Measurements from ENCODE around the gene SEMA6B. TPM values are rescaled to one million over a fixed set of nuclear protein-coding genes. Genes with fewer than 3 reads are reported as not detected.

Gene SEMA6B
- total and polyA plus RNA-seq, 2 experiments from 2014 or later: 0.50 to 3.2 TPM

DNA sequence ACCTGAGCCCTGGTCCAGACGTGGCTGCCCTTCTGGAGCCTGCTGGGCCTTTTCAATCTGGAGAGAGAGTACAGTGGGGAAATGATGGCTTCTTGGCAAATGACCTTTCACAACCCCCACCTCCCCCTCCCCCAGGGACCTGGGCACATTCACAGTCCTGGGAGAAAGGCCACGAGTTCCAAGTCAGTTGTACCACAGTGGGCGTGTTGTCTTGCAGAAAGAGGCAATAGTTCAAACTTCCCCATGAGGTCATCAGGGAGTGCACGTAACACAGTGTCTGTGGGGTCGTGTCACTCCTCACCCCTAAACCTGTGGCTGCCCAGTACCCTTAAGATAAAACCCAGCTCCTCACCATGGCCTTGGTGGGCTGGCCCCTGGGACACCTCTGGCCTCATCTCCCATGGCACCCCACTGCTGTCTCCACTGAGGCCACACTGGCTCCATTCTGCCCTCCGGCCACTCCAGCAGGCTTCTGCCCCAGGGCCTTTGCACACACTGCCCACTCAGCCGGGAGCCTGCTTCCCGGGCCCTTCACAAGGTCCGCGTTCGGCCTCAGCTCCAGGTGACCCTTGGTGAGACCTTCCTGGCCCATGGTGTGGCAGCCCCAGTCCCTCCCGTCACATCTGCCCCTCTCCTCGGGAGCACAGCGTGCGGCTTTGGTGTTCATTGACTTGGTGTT lies 54.5 kb downstream of the SEMA6B start:
- no peaks in the 10 kb centered on the region for H4K20me1 ChIP-seq (ENCODE audit: insufficient read depth, poor library complexity, severe bottlenecking)
- no peaks in the 10 kb centered on the region for H3K79me2 ChIP-seq
- no peaks in the 10 kb centered on the region for H3K9me3 ChIP-seq (ENCODE audit: low read depth)
- TF ChIP-seq, protein P1, sequence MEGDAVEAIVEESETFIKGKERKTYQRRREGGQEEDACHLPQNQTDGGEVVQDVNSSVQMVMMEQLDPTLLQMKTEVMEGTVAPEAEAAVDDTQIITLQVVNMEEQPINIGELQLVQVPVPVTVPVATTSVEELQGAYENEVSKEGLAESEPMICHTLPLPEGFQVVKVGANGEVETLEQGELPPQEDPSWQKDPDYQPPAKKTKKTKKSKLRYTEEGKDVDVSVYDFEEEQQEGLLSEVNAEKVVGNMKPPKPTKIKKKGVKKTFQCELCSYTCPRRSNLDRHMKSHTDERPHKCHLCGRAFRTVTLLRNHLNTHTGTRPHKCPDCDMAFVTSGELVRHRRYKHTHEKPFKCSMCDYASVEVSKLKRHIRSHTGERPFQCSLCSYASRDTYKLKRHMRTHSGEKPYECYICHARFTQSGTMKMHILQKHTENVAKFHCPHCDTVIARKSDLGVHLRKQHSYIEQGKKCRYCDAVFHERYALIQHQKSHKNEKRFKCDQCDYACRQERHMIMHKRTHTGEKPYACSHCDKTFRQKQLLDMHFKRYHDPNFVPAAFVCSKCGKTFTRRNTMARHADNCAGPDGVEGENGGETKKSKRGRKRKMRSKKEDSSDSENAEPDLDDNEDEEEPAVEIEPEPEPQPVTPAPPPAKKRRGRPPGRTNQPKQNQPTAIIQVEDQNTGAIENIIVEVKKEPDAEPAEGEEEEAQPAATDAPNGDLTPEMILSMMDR (IDR thresholded peaks at IDR 0.05; ENCODE audit: poor library complexity): no peak
- TF ChIP-seq EZH2 (IDR thresholded peaks at IDR 0.05; ENCODE audit: borderline replicate concordance) (no peak), EZH2phosphoT487 (IDR thresholded peaks at IDR 0.05; ENCODE audit: low read depth, severe bottlenecking, unreplicated experiment) (no peak)
- WGBS (ENCODE audit: low lambda C conversion rate, missing lambda C conversion rate): 91% methylated on average over 15 of the region's 15 CpGs
- no peak overlapping the region for H3K4me2 ChIP-seq
- H3K4me1 ChIP-seq (ENCODE audit: insufficient read depth): no peaks in the 10 kb centered on the region
- H3K4me3 ChIP-seq: no peak overlapping the region
- H3K9me2 ChIP-seq (replicated peaks; ENCODE audit: insufficient read depth): no peaks in the 10 kb centered on the region
- no peak for DNase-seq (ENCODE audit: low spot score)
- H2AFZ ChIP-seq: no peak overlapping the region
- H3K27me3 ChIP-seq: no peaks in the 10 kb centered on the region
- H3K27ac ChIP-seq: no peak overlapping the region
- no peaks in the 10 kb centered on the region for H3K36me3 ChIP-seq (replicated peaks; ENCODE audit: insufficient read depth, low read depth)

DNA sequence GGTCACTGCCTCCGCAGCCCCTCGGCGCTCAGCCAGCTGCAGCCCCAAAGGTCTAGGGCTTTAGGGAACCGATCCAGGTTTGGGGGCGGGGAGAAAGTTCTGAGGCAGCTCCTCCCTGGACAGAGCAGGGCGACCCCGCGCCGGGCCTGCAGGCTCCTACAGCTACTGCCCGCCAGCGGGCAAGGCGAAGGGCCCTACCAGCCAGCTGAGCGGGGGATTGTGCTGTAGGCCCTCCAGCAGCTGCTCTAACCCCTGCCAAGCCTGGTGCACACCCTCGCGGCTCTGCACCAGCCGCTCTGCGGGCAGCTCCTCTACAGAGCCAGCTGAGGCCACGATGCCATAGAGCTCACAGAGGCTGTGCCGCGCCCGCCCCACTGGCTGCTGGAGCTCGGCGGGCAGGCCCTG lies 55.2 kb downstream of the SEMA6B start:
- no peak for DNase-seq (ENCODE audit: low spot score)
- H3K36me3 ChIP-seq (replicated peaks; ENCODE audit: insufficient read depth, low read depth): no peaks in the 10 kb centered on the region
- H3K9me2 ChIP-seq (replicated peaks; ENCODE audit: insufficient read depth): no peaks in the 10 kb centered on the region
- H3K4me3 ChIP-seq: no peak overlapping the region
- TF ChIP-seq, protein P1 (IDR thresholded peaks at IDR 0.05; ENCODE audit: poor library complexity): no peak
- TF ChIP-seq EZH2phosphoT487 (IDR thresholded peaks at IDR 0.05; ENCODE audit: low read depth, severe bottlenecking, unreplicated experiment): no peak
- no peak for TF ChIP-seq EZH2 (IDR thresholded peaks at IDR 0.05; ENCODE audit: borderline replicate concordance)
- no peak overlapping the region for H2AFZ ChIP-seq
- WGBS (ENCODE audit: low lambda C conversion rate, missing lambda C conversion rate): 97% methylated on average over 23 of the region's 23 CpGs
- no peak overlapping the region for H3K4me2 ChIP-seq
- H3K4me1 ChIP-seq (ENCODE audit: insufficient read depth): no peaks in the 10 kb centered on the region
- H3K79me2 ChIP-seq: no peaks in the 10 kb centered on the region
- no peaks in the 10 kb centered on the region for H4K20me1 ChIP-seq (ENCODE audit: insufficient read depth, poor library complexity, severe bottlenecking)
- no peaks in the 10 kb centered on the region for H3K27me3 ChIP-seq
- H3K27ac ChIP-seq: no peak overlapping the region
- H3K9me3 ChIP-seq (ENCODE audit: low read depth): no peaks in the 10 kb centered on the region

DNA sequence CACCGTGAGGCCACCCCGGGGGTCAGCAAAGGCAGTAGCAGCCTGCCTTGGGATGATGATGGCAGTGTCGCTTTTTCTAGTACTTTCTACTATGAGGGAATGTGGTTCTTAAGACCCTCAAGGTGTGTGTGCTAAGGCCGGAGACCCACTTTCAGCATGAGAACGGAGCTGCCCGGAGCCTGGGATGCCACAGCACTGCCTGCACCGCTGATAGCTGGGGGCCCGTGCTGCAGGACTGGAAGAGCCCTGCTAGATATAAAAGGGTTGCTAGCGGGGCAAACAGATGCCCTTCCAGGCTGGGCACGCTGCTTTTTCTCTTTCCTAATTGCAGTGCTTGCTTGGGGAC lies 55.7 kb downstream of the SEMA6B start:
- WGBS (ENCODE audit: low lambda C conversion rate, missing lambda C conversion rate): 91% methylated on average over 10 of the region's 10 CpGs
- H3K36me3 ChIP-seq (replicated peaks; ENCODE audit: insufficient read depth, low read depth): no peaks in the 10 kb centered on the region

More for the DNA sequence above, 55.7 kb downstream of the SEMA6B start:
- Histone ChIP-seq H3K27ac (no peak overlapping the region), H3K4me2 (no peak overlapping the region), H3K4me3 (no peak overlapping the region), H2AFZ (no peak overlapping the region), H3K9me3 (ENCODE audit: low read depth) (no peaks in the 10 kb centered on the region), H3K27me3 (no peaks in the 10 kb centered on the region), H4K20me1 (ENCODE audit: insufficient read depth, poor library complexity, severe bottlenecking) (no peaks in the 10 kb centered on the region), H3K9me2 (replicated peaks; ENCODE audit: insufficient read depth) (no peaks in the 10 kb centered on the region), H3K79me2 (no peaks in the 10 kb centered on the region), H3K4me1 (ENCODE audit: insufficient read depth) (no peaks in the 10 kb centered on the region)
- TF ChIP-seq, protein P1 (IDR thresholded peaks at IDR 0.05; ENCODE audit: poor library complexity): no peak
- TF ChIP-seq EZH2 (IDR thresholded peaks at IDR 0.05; ENCODE audit: borderline replicate concordance) (no peak), EZH2phosphoT487 (IDR thresholded peaks at IDR 0.05; ENCODE audit: low read depth, severe bottlenecking, unreplicated experiment) (no peak)
- no peak for DNase-seq (ENCODE audit: low spot score)

Data from hepatocyte (in vitro differentiated cells).